IgD-negative memory B cell (primary cell): ENCODE results near the gene NF2. TPM values are rescaled to one million over a fixed set of nuclear protein-coding genes. Genes with fewer than 3 reads are reported as not detected.
"Not testable (repeated sequence)": the region's sequence is repeated elsewhere in the genome, so short reads cannot be mapped to it uniquely, and the experiment has no call there.

Source experiments
- H3K27ac Mint-ChIP-seq, 3 donors: one replicate each; pipeline ENCODE4 v1.8.0; 2020 to 2022; ENCODE audit warnings: mild to moderate bottlenecking in 3 of 3, mixed read lengths in 3 of 3, moderate library complexity in 1 of 3
- H3K27me3 Mint-ChIP-seq: one replicate; pipeline ENCODE4 v1.8.0; 2021; ENCODE audit warnings: mixed read lengths
- H3K36me3 Mint-ChIP-seq: one replicate; pipeline ENCODE4 v1.8.0; 2020; ENCODE audit warnings: mild to moderate bottlenecking, mixed read lengths
- H3K4me1 Mint-ChIP-seq, 3 donors: one replicate each; pipeline ENCODE4 v1.8.0; 2020 to 2022; ENCODE audit warnings: mixed read lengths in 3 of 3, mild to moderate bottlenecking in 1 of 3
- H3K4me3 Mint-ChIP-seq, 4 donors: one replicate each; pipeline ENCODE4 v1.8.0; 2020 to 2022; ENCODE audit warnings: mild to moderate bottlenecking in 4 of 4, mixed read lengths in 4 of 4, moderate library complexity in 3 of 4
- H3K9me3 Mint-ChIP-seq, 3 donors: one replicate each; pipeline ENCODE4 v1.8.0; 2020 to 2021; ENCODE audit warnings: mixed read lengths in 3 of 3, mild to moderate bottlenecking in 1 of 3
- polyA plus RNA-seq: library from polyadenylated mRNA; unstranded; fragments of 300-500 nt; fragmentation: Illumina TruSeq; gene quantifications from one replicate; pipeline ENCODE4 v1.2.3, GENCODE V29; 2021

Gene NF2
- polyA plus RNA-seq, 1 donor from 2014 or later: 17.7 TPM

DNA sequence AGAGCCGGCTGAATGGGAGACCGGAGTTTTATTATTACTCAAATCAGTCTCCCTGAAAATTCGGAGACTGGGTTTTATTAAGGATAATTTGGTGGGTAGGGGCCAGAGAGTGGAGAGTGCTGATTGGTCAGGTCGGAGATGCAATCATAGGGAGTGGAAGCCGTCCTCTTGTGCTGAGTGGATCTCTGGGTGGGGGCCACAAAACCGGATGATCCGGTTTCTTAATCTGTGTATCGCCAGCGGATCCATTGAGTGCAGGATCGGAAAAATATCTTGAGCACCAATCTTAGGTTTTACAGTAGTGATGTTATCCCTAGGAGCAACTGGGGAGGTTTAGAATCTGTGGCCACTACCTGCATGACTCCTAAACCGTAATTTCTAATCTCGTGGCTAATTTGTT lies 21.6 kb upstream of the NF2 start:
- Mint-ChIP-seq H3K36me3 (no peaks in the 10 kb centered on the region), H3K4me3 (peak overlapping the region; percentile 93 to 99 (median 98)), H3K4me1 (peaks cover 2 to 8% (median 4%) of the 10 kb centered on the region in 3 donors), H3K9me3 (no peaks in the 10 kb centered on the region), H3K27ac (peak overlapping the region in 2 of 3 donors; percentile 89 to 94), H3K27me3 (no peaks in the 10 kb centered on the region)

DNA sequence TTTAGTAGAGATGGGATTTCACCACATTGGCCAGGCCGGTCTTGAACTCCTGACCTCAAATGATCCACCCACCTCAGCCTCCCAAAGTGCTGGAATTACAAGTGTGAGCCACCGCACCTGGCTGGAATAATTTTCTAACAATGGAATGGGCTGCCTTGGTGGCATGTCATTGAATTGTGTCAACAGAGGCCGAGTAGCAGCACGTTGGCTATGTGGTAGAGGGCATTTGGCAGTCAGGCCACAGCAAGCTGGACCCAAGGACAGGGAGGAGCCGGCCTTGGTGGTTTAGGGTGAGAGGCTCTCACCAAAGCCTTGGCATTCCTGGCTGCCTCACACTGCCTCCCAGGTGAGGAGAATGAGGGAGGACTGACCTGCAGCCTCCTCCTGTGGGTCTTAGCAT lies 18.5 kb upstream of the NF2 start:
- Mint-ChIP-seq H3K36me3 (no peaks in the 10 kb centered on the region), H3K4me1 (peaks cover 2 to 7% (median 7%) of the 10 kb centered on the region in 3 donors), H3K9me3 (no peaks in the 10 kb centered on the region), H3K27ac (no peak overlapping the region), H3K27me3 (no peaks in the 10 kb centered on the region), H3K4me3 (no peak overlapping the region)

DNA sequence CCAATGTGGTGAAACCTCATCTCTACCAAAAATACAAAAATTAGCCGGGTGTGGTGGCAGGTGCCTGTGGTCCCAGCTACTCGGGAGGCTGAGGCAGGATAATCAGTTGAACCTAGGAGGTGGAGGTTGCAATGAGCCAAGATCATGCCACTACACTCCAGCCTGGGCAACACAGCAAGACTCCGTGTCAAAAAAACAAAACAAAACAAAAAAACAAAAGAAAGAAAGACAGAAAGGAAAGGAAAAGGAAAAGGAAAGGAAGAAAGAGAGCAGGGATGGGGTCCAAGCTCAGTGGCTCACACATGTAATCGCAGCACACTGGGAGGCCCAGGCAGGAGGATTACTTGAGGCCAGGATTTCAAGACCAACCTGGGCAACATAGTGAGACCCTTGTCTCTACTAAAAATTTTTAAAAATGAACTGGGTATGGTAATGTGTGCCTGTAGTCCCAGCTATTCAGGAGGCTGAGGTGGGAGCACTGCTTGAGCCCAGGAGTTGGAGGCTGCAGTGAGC lies 17.2 kb upstream of the NF2 start:
- H3K36me3 Mint-ChIP-seq, H3K27ac Mint-ChIP-seq, H3K4me1 Mint-ChIP-seq, H3K9me3 Mint-ChIP-seq, H3K27me3 Mint-ChIP-seq, H3K4me3 Mint-ChIP-seq: not testable (repeated sequence)

DNA sequence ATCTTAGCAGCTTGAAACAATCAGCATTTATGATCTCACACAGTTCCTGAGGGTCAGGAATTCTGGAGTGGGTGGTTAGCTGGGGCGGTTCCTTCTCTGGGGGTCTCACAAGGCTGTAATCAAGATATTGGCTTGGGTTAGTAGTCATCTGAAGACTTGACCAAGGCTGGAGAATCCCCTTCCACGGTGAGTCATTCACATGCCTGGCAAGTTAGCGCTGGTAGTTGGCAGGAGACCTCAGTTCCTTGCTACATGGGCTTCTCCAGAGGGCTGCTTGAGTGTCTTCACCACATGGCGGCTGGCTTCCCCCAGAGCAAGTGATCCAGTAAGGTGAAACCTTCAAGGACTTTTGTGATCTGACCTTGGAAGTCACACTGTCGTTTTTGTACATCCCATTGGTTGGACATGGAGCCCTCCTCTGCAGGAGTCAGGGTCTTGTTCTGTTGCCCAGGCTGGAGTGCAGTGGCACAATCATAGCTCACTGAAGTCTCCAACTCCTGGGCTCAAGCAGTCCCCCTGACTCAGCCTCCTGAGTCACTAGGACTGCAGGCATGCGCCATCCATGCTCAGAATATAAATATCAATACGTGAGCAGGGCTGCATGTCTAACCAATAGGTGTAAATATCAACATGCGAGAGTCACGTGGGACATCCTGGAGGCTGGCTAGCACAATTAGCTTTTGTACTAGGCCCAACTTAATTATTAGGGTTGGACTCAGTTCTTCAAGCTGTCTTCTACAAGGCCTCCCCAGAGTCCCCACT lies 15.3 kb upstream of the NF2 start:
- Mint-ChIP-seq H3K4me1 (peaks cover 0 to 5% (median 2%) of the 10 kb centered on the region in 3 donors), H3K27ac (no peak overlapping the region), H3K27me3 (no peaks in the 10 kb centered on the region), H3K9me3 (no peaks in the 10 kb centered on the region), H3K4me3 (peak overlapping the region in 1 of 4 donors; percentile 35), H3K36me3 (no peaks in the 10 kb centered on the region)

DNA sequence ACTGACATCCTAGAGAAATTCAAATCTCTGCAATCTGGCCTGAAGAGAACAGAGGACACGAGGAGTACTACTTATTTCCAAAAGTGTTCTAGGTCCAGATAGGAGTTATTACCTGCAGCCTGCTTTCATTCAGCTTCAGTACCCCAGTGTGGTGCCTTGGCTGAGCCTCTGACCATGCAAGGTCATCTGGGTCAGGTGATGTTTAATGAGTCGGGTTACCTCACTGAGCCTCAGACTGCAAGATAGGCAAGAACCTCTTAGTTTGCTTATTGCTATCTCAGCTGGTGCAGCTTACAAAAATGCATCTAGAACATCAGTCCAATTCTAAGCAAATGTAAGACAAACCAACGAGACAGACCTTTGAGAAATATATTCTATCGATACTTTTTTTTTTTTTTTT lies 9.5 kb upstream of the NF2 start:
- H3K9me3 Mint-ChIP-seq: peaks cover 0 to 4% (median 0%) of the 10 kb centered on the region in 3 donors
- H3K4me3 Mint-ChIP-seq: no peak overlapping the region
- H3K27me3 Mint-ChIP-seq: no peaks in the 10 kb centered on the region
- peaks cover 0 to 5% (median 2%) of the 10 kb centered on the region in 3 donors for H3K4me1 Mint-ChIP-seq
- no peaks in the 10 kb centered on the region for H3K36me3 Mint-ChIP-seq
- H3K27ac Mint-ChIP-seq: no peak overlapping the region

DNA sequence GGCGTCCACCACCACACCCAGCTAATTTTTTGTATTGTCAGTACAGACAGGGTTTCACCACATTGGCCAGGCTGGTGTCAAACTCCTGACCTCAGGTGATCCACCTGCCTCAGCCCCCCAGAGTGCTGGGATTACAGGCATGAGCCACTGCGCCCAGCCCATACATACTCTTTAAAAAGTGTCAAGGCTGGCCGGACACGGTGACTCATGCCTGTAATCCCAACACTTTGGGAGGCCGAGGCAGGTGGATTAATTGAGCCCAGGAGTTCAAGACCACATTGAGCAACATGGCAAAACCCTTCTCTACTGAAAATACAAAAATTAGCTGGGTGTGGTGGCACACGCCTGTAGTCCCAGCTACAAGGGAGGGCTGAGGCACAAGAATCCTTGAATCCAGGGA lies 9.0 kb upstream of the NF2 start:
- H3K27me3 Mint-ChIP-seq, H3K4me1 Mint-ChIP-seq, H3K9me3 Mint-ChIP-seq, H3K4me3 Mint-ChIP-seq, H3K27ac Mint-ChIP-seq, H3K36me3 Mint-ChIP-seq: not testable (repeated sequence)

DNA sequence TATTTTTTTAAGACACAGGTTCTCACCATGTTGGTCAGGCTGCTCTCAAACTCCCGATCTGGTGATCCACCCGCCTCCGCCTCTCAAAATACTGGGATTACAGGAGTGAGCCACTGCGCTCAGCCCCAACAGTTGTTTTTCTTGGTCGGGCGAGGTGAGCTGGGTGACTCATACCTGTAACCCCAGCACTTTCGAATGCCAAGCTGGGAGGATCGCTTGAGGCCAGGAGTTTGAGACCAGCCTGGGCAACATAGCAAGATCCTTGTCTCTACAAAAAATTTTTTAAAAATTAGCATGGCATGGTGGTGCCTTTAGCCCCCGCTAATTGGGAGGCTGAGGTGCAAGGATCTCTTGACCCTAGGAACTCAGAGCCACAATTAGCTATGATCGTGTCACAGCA lies 7.0 kb upstream of the NF2 start:
- peaks cover 0 to 4% (median 0%) of the 10 kb centered on the region in 3 donors for H3K9me3 Mint-ChIP-seq
- H3K4me1 Mint-ChIP-seq: no peaks in the 10 kb centered on the region
- H3K4me3 Mint-ChIP-seq: peak overlapping the region in 1 of 4 donors; percentile 79
- H3K27me3 Mint-ChIP-seq: no peaks in the 10 kb centered on the region
- H3K36me3 Mint-ChIP-seq: no peaks in the 10 kb centered on the region
- H3K27ac Mint-ChIP-seq: no peak overlapping the region

DNA sequence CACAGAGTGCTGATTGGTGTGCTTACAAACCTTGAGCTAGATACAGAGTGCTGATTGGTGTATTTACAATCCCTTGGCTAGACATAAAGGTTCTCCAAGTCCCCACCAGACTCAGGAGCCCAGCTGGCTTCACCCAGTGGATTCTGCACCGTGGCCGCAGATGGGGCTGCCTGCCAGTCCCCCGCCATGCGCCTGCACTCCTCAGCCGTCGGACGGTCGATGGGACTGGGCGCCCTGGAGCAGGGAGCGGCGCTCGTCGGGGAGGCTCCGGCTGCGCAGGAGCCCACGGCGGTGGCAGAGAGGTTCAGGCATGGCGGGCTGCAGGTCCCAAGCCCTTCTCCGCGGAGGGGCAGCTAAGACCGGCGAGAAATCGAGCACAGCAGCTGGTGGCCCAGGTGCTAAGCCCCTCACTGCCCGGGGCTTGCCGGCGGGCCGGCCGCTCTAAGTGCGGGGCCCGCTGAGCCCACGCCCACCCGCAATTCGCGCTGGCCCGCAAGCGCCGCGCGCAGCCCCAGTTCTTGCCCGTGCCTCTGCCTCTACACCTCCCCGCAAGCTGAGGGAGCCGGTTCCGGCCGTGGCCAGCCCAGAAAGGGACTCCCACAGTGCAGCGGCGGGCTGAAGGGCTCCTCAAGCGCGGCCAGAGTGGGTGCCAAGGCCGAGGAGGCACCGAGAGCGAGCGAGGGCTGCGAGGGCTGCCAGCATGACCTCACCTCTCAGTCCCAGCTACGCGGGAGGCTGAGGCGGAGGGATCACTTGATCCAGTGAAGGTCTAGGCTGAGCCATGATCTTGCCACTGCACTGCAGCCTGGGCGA lies 5.4 kb upstream of the NF2 start:
- H3K27ac Mint-ChIP-seq: peak overlapping the region in 1 of 3 donors; percentile 14
- H3K36me3 Mint-ChIP-seq, H3K9me3 Mint-ChIP-seq, H3K27me3 Mint-ChIP-seq, H3K4me1 Mint-ChIP-seq: not testable (repeated sequence)
- peak overlapping the region in 1 of 4 donors; percentile 82 for H3K4me3 Mint-ChIP-seq

DNA sequence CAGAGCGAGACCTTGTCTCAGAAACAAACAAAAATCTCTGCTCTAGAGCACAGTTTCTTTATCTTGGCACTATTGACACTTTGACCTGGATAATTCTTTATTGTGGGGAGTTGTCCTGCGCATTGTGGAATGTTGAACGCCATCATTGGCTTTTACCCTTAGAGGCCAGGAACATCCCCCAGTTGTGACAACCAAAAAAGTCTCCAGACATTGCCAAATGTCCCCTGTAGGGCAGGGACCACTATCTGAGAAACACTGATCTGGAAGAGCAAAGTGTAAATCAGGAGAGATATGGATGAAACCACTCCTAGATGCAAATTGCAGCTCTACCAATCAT lies 4.8 kb upstream of the NF2 start:
- peaks cover 0 to 3% (median 2%) of the 10 kb centered on the region in 3 donors for H3K4me1 Mint-ChIP-seq
- peak overlapping the region in 1 of 4 donors; percentile 68 for H3K4me3 Mint-ChIP-seq
- no peaks in the 10 kb centered on the region for H3K27me3 Mint-ChIP-seq
- H3K9me3 Mint-ChIP-seq: peaks cover 0 to 4% (median 0%) of the 10 kb centered on the region in 3 donors
- no peak overlapping the region for H3K27ac Mint-ChIP-seq
- H3K36me3 Mint-ChIP-seq: no peaks in the 10 kb centered on the region

DNA sequence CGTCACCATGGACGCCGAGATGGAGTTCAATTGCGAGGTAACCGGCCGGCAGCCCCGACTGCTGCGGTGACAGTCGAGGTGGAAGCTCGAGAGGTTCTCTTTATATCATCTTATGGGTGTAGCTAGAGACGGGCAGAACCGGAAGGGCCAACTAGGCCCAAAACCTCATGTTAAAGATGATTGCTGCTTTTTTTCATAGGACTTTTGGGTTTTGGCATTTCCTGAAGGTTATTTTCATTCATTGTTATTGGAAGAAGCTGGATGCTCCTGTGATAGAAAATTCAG lies 585 bp downstream of the NF2 start:
- H3K4me3 Mint-ChIP-seq: peak overlapping the region; percentile 88 to 100 (median 95)

DNA sequence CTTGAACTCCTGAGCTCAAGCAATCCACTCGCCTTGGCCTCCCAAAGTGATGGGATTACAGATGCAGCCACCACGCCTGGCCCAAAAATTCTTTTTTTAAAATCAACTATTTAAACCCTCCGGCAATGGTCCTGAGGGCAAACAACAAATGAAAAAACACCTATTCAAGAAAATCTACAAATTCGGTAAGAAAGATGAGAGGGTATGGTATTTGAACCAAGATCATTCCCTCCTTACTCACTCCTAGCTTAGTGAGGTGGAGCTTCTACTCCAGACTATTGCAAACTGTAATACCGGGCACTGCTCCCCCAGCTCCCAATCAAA lies 2.1 kb downstream of the NF2 start:
- no peaks in the 10 kb centered on the region for H3K36me3 Mint-ChIP-seq
- H3K4me1 Mint-ChIP-seq: peaks cover 9 to 20% (median 17%) of the 10 kb centered on the region in 3 donors
- peak overlapping the region in 2 of 4 donors; percentile 12 to 88 for H3K4me3 Mint-ChIP-seq
- no peaks in the 10 kb centered on the region for H3K27me3 Mint-ChIP-seq
- no peak overlapping the region for H3K27ac Mint-ChIP-seq
- H3K9me3 Mint-ChIP-seq: no peaks in the 10 kb centered on the region

More for the DNA sequence above, 585 bp downstream of the NF2 start:
- Mint-ChIP-seq H3K4me1 (peaks cover 9 to 15% (median 14%) of the 10 kb centered on the region in 3 donors), H3K27ac (peak overlapping the region; percentile 63 to 98 (median 76)), H3K9me3 (no peaks in the 10 kb centered on the region), H3K36me3 (no peaks in the 10 kb centered on the region), H3K27me3 (no peaks in the 10 kb centered on the region)

DNA sequence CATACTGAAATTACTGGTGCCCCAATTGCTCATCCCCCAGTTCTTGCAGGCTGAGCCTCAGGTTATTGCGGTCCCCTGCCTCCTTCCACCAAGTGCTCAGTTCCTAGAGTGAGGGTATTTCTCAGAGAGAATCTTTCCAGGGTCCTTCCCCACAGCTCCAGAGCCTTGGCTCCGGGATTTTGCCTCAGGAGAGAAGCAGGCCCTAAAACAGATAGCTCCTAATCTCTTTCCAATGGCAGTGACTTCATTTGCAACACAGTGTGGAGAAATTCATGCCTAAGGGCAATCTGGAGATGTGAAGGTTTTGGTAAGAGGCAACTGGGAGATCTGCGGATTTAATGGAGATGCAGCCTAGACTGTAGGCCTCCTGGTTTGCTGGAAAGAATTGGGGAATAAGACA lies 2.9 kb downstream of the NF2 start:
- Mint-ChIP-seq H3K9me3 (no peaks in the 10 kb centered on the region), H3K4me3 (peak overlapping the region in 2 of 4 donors; percentile 48 to 88), H3K4me1 (peaks cover 9 to 20% (median 17%) of the 10 kb centered on the region in 3 donors), H3K27ac (peak overlapping the region in 1 of 3 donors; percentile 42), H3K27me3 (no peaks in the 10 kb centered on the region), H3K36me3 (no peaks in the 10 kb centered on the region)

DNA sequence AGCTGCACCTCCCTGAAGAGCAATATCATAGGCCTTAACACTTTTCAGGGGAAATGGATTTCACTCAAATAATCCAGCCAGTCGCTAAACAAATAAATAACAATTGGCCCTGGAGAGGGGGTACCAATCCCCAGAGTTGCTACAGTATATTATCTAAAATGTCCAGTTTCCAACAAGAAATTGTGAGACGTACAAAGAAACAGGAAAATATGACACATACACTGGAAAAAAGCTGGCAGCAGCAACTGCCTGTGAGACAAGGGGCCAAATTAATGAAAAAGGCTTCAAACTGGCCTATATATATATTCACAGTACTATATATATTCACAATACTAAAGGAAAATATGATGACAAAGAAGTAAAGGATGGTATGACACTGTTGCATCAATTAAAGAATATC lies 4.0 kb downstream of the NF2 start:
- Mint-ChIP-seq H3K4me1 (peaks cover 9 to 20% (median 17%) of the 10 kb centered on the region in 3 donors), H3K9me3 (no peaks in the 10 kb centered on the region), H3K36me3 (no peaks in the 10 kb centered on the region), H3K4me3 (peak overlapping the region in 1 of 4 donors; percentile 30), H3K27me3 (no peaks in the 10 kb centered on the region), H3K27ac (no peak overlapping the region)

DNA sequence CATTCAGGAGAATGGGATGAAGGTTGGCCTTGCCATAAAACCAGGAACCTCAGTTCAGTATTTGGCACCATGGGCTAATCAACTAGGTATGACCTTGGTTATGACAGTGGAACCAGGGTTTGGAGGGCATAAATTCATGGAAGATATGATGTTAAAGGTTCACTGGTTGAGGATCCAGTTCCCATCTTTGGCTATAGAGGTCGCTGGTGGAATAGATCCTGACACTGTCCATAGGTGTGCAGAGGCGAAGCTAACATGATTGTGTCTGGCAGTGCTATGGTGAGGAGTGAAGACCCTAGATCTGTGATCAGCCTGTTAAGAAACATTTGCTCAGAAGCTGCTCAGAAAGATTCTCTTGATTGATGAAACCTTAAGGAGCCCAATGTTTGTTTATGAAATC lies 5.7 kb downstream of the NF2 start:
- peak overlapping the region in 2 of 3 donors; percentile 10 to 44 for H3K27ac Mint-ChIP-seq
- no peaks in the 10 kb centered on the region for H3K9me3 Mint-ChIP-seq
- peaks cover 6 to 17% (median 11%) of the 10 kb centered on the region in 3 donors for H3K4me1 Mint-ChIP-seq
- peaks cover 2% of the 10 kb centered on the region for H3K36me3 Mint-ChIP-seq
- no peak overlapping the region for H3K4me3 Mint-ChIP-seq
- no peaks in the 10 kb centered on the region for H3K27me3 Mint-ChIP-seq

DNA sequence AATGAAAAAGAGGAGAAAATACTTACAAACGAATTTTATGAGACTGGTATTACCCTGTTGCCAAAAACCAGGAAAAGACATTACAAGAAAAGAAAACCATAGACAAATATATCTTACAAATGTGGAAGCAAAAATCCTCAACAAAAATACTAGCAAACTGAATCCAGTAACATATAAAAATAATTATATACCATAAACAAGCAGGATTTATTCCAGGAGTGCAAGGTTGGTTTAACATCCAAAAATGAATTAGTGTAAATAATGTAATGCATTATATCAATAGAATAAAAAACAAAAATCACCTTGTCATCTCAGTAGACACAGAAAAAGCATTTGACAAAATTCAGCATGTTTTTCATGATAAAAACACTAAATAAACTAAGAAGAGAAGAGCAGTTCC lies 7.3 kb downstream of the NF2 start:
- H3K36me3 Mint-ChIP-seq: peaks cover 2% of the 10 kb centered on the region
- H3K4me3 Mint-ChIP-seq: no peak overlapping the region
- no peak overlapping the region for H3K27ac Mint-ChIP-seq
- H3K4me1 Mint-ChIP-seq: peaks cover 7 to 16% (median 8%) of the 10 kb centered on the region in 3 donors
- H3K27me3 Mint-ChIP-seq: no peaks in the 10 kb centered on the region
- no peaks in the 10 kb centered on the region for H3K9me3 Mint-ChIP-seq
